ENCODE measurements around the gene SOHLH2. TPM values are rescaled to one million over a fixed set of nuclear protein-coding genes. Genes with fewer than 3 reads are reported as not detected.

SOHLH2 gene
- total and polyA plus RNA-seq, 4 donors = 0.04 to 0.28 (median 0.08) TPM

- no peaks in the 10 kb centered on the region for H3K27me3 ChIP-seq (ENCODE audit: control insufficient read depth in 3 of 3, insufficient read depth in 3 of 3, low read length in 2 of 3)
- H3K9me3 ChIP-seq (ENCODE audit: control insufficient read depth in 4 of 4, insufficient read depth in 3 of 4, low read length in 3 of 4) = no peaks in the 10 kb centered on the region
- no peak overlapping the region for H3K9ac ChIP-seq (ENCODE audit: insufficient read depth in 1 of 2, low read length in 2 of 2)
- DNase-seq (no peak), ATAC-seq (ENCODE audit: insufficient read depth, low FRiP score) (no peak)
- H3K4me3 ChIP-seq = no peak overlapping the region
- no peaks in the 10 kb centered on the region for H3K36me3 ChIP-seq (ENCODE audit: control insufficient read depth in 4 of 4, insufficient read depth in 4 of 4, low read length in 4 of 4)
- H3K4me1 ChIP-seq (ENCODE audit: control insufficient read depth in 5 of 5, insufficient read depth in 5 of 5, low read length in 5 of 5) = peaks cover 0 to 2% (median 0%) of the 10 kb centered on the region in 5 donors
- WGBS, 2 donors = 88 to 94% methylated on average over 1 of the region's 1 CpG
- H3K27ac ChIP-seq (ENCODE audit: low read depth in 1 of 2, low read length in 1 of 2) = no peak overlapping the region
- no peak for TF ChIP-seq CTCF (IDR thresholded peaks at IDR 0.05; ENCODE audit: control extremely low read depth, extremely low read depth)
Measured at GRCh38 chr13:36148446-36148845, 65.9 kb downstream of the SOHLH2 start.

- no peak for TF ChIP-seq CTCF (IDR thresholded peaks at IDR 0.05; ENCODE audit: control extremely low read depth, extremely low read depth)
- WGBS, 2 donors = 93 to 95% methylated on average over 3 of the region's 3 CpGs
- H3K9ac ChIP-seq (ENCODE audit: insufficient read depth in 1 of 2, low read length in 2 of 2) = no peak overlapping the region
- no peaks in the 10 kb centered on the region for H3K36me3 ChIP-seq (ENCODE audit: control insufficient read depth in 4 of 4, insufficient read depth in 4 of 4, low read length in 4 of 4)
- H3K4me3 ChIP-seq = no peak overlapping the region
- no peak for DNase-seq
- H3K9me3 ChIP-seq (ENCODE audit: control insufficient read depth in 4 of 4, insufficient read depth in 3 of 4, low read length in 3 of 4) = no peaks in the 10 kb centered on the region
- ATAC-seq (ENCODE audit: insufficient read depth, low FRiP score) = no peak
- H3K27me3 ChIP-seq (ENCODE audit: control insufficient read depth in 3 of 3, insufficient read depth in 3 of 3, low read length in 2 of 3) = no peaks in the 10 kb centered on the region
- no peak overlapping the region for H3K27ac ChIP-seq (ENCODE audit: low read depth in 1 of 2, low read length in 1 of 2)
- H3K4me1 ChIP-seq (ENCODE audit: control insufficient read depth in 5 of 5, insufficient read depth in 5 of 5, low read length in 5 of 5) = peaks cover 0 to 2% (median 0%) of the 10 kb centered on the region in 5 donors
Measured at GRCh38 chr13:36147330-36147729, 67.0 kb downstream of the SOHLH2 start.

GRCh38 chr13:36146511-36147269 is 67.7 kb downstream of the SOHLH2 start:
- no peak overlapping the region for H3K4me3 ChIP-seq
- no peak overlapping the region for H3K27ac ChIP-seq (ENCODE audit: low read depth in 1 of 2, low read length in 1 of 2)
- H3K9ac ChIP-seq (ENCODE audit: insufficient read depth in 1 of 2, low read length in 2 of 2) = no peak overlapping the region
- DNase-seq = no peak
- H3K4me1 ChIP-seq (ENCODE audit: control insufficient read depth in 5 of 5, insufficient read depth in 5 of 5, low read length in 5 of 5) = peaks cover 0 to 2% (median 0%) of the 10 kb centered on the region in 5 donors
- no peak for TF ChIP-seq CTCF (IDR thresholded peaks at IDR 0.05; ENCODE audit: control extremely low read depth, extremely low read depth)
- no peak for ATAC-seq (ENCODE audit: insufficient read depth, low FRiP score)
- H3K9me3 ChIP-seq (ENCODE audit: control insufficient read depth in 4 of 4, insufficient read depth in 3 of 4, low read length in 3 of 4) = no peaks in the 10 kb centered on the region
- no peaks in the 10 kb centered on the region for H3K27me3 ChIP-seq (ENCODE audit: control insufficient read depth in 3 of 3, insufficient read depth in 3 of 3, low read length in 2 of 3)
- WGBS, 2 donors = 72 to 88% methylated on average over 4 of the region's 4 CpGs
- no peaks in the 10 kb centered on the region for H3K36me3 ChIP-seq (ENCODE audit: control insufficient read depth in 4 of 4, insufficient read depth in 4 of 4, low read length in 4 of 4)

Data from lung (tissue), 12 donors.